Colonic mucosa (tissue), 4 donors: ENCODE results near the gene C1orf116. TPM values are rescaled to one million over a fixed set of nuclear protein-coding genes. Genes with fewer than 3 reads are reported as not detected.

Source experiments
- DNase-seq: peaks from one replicate; pipeline ENCODE4 v3.0.0-alpha.2; 2020
- H3K27ac ChIP-seq: fragments of 200-600 bp; one replicate; pipeline ENCODE4 v1.8.0; 2021
- H3K27me3 ChIP-seq: fragments of 200-600 bp; one replicate; pipeline ENCODE4 v1.8.0; 2021
- H3K36me3 ChIP-seq: fragments of 200-600 bp; one replicate; pipeline ENCODE4 v1.8.0; 2021
- H3K4me1 ChIP-seq: fragments of 200-600 bp; one replicate; pipeline ENCODE4 v1.8.0; 2021; ENCODE audit warnings: mild to moderate bottlenecking
- H3K4me3 ChIP-seq: fragments of 200-600 bp; one replicate; pipeline ENCODE4 v1.8.0; 2021
- H3K9ac ChIP-seq, 2 donors: one replicate each; pipeline ENCODE4 v1.7.0; 2013; ENCODE audit warnings: control low read depth in 2 of 2, low read depth in 2 of 2, low read length in 2 of 2
- H3K9me3 ChIP-seq: fragments of 200-600 bp; one replicate; pipeline ENCODE4 v1.8.0; 2021
- CTCF ChIP-seq: fragments of 200-600 bp; IDR thresholded peaks from one replicate; pipeline ENCODE4 v1.8.0; 2022; ENCODE audit warnings: antibody characterized with exemption, mild to moderate bottlenecking
- intact Hi-C: fragments of 100-400 bp; cut with DNase I; formaldehyde crosslinking; loops from one replicate; pipeline ENCODE4 v1.14.1; 2022
- total RNA-seq, 2 donors: library from RNA; stranded (reverse); fragmentation: NEBNext Ultra II Directional in 1 of 2; extraction: Animal tissue kit (Norgen Biotek cat#: 25700) in 1 of 2; gene quantifications; one replicate each; pipeline ENCODE4 v1.2.1, GENCODE V29; 2021
- donor health status: healthy.
- donor health status: DM: no; HTN: no; CAD: no.
- donor health status: DM: no; HTN: no; CAD: no.

C1orf116 gene
- total RNA-seq, 2 donors from 2014 or later = 12.0 to 25.5 TPM

- Histone ChIP-seq H3K27ac (no peak overlapping the region), H3K4me1 (peaks cover 4% of the 10 kb centered on the region), H3K4me3 (no peak overlapping the region), H3K36me3 (no peaks in the 10 kb centered on the region), H3K9me3 (no peaks in the 10 kb centered on the region), H3K9ac (no peak overlapping the region), H3K27me3 (no peaks in the 10 kb centered on the region)
- no peak for TF ChIP-seq CTCF
- intact Hi-C loops = no loop called here
- no peak for DNase-seq
Observed at GRCh38 chr1:207040181-207040533, 7.6 kb upstream of the C1orf116 start.

- H3K36me3 ChIP-seq = no peaks in the 10 kb centered on the region
- no peaks in the 10 kb centered on the region for H3K27me3 ChIP-seq
- H3K9me3 ChIP-seq = no peaks in the 10 kb centered on the region
- no peak for TF ChIP-seq CTCF
- H3K27ac ChIP-seq = no peak overlapping the region
- no peak for DNase-seq
- H3K4me3 ChIP-seq = no peak overlapping the region
- no peaks in the 10 kb centered on the region for H3K4me1 ChIP-seq
- no peak overlapping the region for H3K9ac ChIP-seq
- intact Hi-C loops = loop anchor here (10.0 kb wide), 1 partner anchor 45 kb away; the partner anchor contains the start of gene C4BPB
Observed at GRCh38 chr1:207039380-207040180, 7.0 kb upstream of the C1orf116 start.

- Histone ChIP-seq H3K4me1 (no peaks in the 10 kb centered on the region), H3K36me3 (no peaks in the 10 kb centered on the region), H3K4me3 (no peak overlapping the region), H3K9me3 (no peaks in the 10 kb centered on the region), H3K9ac (no peak overlapping the region), H3K27me3 (no peaks in the 10 kb centered on the region), H3K27ac (no peak overlapping the region)
- DNase-seq = no peak
- intact Hi-C loops = loop anchor here (10.0 kb wide), 1 partner anchor 48 kb away; the partner anchor contains the start of gene C4BPB
- no peak for TF ChIP-seq CTCF
Observed at GRCh38 chr1:207036865-207037264, 4.3 kb upstream of the C1orf116 start.

- intact Hi-C loops = loop anchor here (10.0 kb wide), 1 partner anchor 49 kb away; the partner anchor contains the start of gene C4BPB
- no peak for DNase-seq
- no peak overlapping the region for H3K9ac ChIP-seq
- H3K9me3 ChIP-seq = no peaks in the 10 kb centered on the region
- no peak overlapping the region for H3K4me3 ChIP-seq
- H3K27ac ChIP-seq = no peak overlapping the region
- no peaks in the 10 kb centered on the region for H3K36me3 ChIP-seq
- no peak for TF ChIP-seq CTCF
- no peaks in the 10 kb centered on the region for H3K27me3 ChIP-seq
- no peaks in the 10 kb centered on the region for H3K4me1 ChIP-seq
Observed at GRCh38 chr1:207035877-207036551, 3.5 kb upstream of the C1orf116 start.

GRCh38 chr1:207034998-207035397 lies 2.4 kb upstream of the C1orf116 start:
- Histone ChIP-seq H3K9ac (no peak overlapping the region), H3K4me1 (no peaks in the 10 kb centered on the region), H3K36me3 (no peaks in the 10 kb centered on the region), H3K27me3 (no peaks in the 10 kb centered on the region), H3K4me3 (no peak overlapping the region), H3K9me3 (no peaks in the 10 kb centered on the region), H3K27ac (no peak overlapping the region)
- no peak for TF ChIP-seq CTCF
- DNase-seq = no peak
- intact Hi-C loops = loop anchor here (10.0 kb wide), 1 partner anchor 50 kb away; the partner anchor contains the start of gene C4BPB
